Activated naive CD4-positive, alpha-beta T cell treated with anti-CD3 and anti-CD28 coated beads, Interleukin-2, amount 50 U/mL, for 72 hours (primary cell): ENCODE results near the gene MTERF2. TPM values are rescaled to one million over a fixed set of nuclear protein-coding genes. Genes with fewer than 3 reads are reported as not detected.
"Not testable (repeated sequence)": the region's sequence is repeated elsewhere in the genome, so short reads cannot be mapped to it uniquely, and the experiment has no call there.

Experiments used
- ATAC-seq, 2 donors: fragments of 150-1000 bp; cut with Tn5 transposase; 2 replicates each; pipeline ENCODE4 v1.10.0; 2021; ENCODE audit warnings: mild to moderate bottlenecking in 2 of 2, moderate library complexity in 2 of 2
- DNase-seq, 2 donors: peaks; one replicate each; pipeline ENCODE4 v3.0.0; 2021 to 2022; ENCODE audit warnings: low spot score in 2 of 2
- H3K27ac Mint-ChIP-seq, 2 donors: one replicate each; pipeline ENCODE4 v1.8.0; 2022; ENCODE audit warnings: mild to moderate bottlenecking in 2 of 2, mixed read lengths in 2 of 2
- H3K36me3 Mint-ChIP-seq, 2 donors: one replicate each; pipeline ENCODE4 v1.8.0; 2022; ENCODE audit warnings: mixed read lengths in 2 of 2
- H3K9me3 Mint-ChIP-seq, 2 donors: one replicate each; pipeline ENCODE4 v1.8.0; 2022; ENCODE audit warnings: mixed read lengths in 2 of 2
- total RNA-seq, 2 donors: library from RNA; stranded (reverse); gene quantifications; one replicate each; pipeline ENCODE4 v1.2.3, GENCODE V29; 2022

The MTERF2 gene, protein sequence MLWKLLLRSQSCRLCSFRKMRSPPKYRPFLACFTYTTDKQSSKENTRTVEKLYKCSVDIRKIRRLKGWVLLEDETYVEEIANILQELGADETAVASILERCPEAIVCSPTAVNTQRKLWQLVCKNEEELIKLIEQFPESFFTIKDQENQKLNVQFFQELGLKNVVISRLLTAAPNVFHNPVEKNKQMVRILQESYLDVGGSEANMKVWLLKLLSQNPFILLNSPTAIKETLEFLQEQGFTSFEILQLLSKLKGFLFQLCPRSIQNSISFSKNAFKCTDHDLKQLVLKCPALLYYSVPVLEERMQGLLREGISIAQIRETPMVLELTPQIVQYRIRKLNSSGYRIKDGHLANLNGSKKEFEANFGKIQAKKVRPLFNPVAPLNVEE
- 1 to 10 TPM; 4.1 to 6.4 TPM for total RNA-seq

DNA sequence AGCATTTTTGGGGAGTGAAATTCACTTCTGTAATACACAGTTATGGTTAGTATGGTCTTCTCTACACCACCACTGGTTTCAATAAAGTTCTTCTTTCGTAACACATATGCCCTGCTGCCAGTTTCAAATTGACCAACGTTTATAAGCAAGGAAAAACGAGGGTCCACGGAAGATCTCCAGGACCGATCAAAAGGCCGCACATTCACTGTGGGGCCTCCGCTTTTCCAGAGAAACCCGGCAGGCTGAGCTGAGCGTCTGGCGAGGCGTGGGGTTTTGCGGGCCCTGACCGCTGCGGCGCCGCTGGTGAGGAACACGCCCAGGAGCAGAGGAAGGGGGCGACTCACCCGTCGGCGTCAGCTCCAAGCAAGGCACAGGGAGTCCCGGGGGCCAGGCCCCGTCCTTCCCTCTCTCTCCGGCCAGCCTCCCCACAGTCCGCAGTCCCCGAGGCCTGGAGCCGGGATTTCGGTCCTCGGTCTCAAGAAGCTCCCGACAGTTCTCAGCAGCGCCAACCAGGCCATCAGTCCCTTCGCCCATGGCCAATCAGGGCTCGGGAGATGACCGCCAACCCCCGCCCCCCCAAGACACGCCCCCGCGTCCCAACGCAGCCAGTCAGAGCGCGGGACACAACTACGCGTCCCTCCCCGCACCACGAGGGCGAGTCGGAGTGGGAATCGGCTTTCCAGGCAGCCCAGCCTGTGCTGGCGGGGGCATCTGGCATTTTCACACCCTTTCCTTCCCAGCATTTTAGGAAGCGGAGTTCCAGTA lies at the start of gene MTERF2:
Gene MTERF2 (minus strand): TSS at position 522 of the 765 bp plus-strand sequence. CDS start 8,432 bp downstream, outside the sequence.
- peak; percentile 70 to 76 for DNase-seq
- peaks cover 28 to 32% of the 10 kb centered on the region in 2 donors for H3K36me3 Mint-ChIP-seq

GRCh38 chr12:107035733-107036132 lies 48.8 kb upstream of the MTERF2 start:
- no peak overlapping the region for H3K27ac Mint-ChIP-seq
- peaks cover 19 to 29% of the 10 kb centered on the region in 2 donors for H3K36me3 Mint-ChIP-seq
- DNase-seq (no peak), ATAC-seq (no peak)
- H3K9me3 Mint-ChIP-seq: peaks cover 4 to 14% of the 10 kb centered on the region in 2 donors

More for the DNA sequence above, at the start of gene MTERF2:
- H3K9me3 Mint-ChIP-seq: peaks cover 12 to 20% of the 10 kb centered on the region in 2 donors
- peak within 1 kb of the TSS; percentile 83 to 93 for H3K27ac Mint-ChIP-seq
- ATAC-seq: peak; percentile 87 to 97

- Mint-ChIP-seq H3K36me3 (peaks cover 19 to 24% of the 10 kb centered on the region in 2 donors), H3K9me3 (peaks cover 4 to 14% of the 10 kb centered on the region in 2 donors), H3K27ac (no peak overlapping the region)
- DNase-seq: no peak
- ATAC-seq: no peak
Observed at GRCh38 chr12:107033758-107034739, 47.1 kb upstream of the MTERF2 start.

DNA sequence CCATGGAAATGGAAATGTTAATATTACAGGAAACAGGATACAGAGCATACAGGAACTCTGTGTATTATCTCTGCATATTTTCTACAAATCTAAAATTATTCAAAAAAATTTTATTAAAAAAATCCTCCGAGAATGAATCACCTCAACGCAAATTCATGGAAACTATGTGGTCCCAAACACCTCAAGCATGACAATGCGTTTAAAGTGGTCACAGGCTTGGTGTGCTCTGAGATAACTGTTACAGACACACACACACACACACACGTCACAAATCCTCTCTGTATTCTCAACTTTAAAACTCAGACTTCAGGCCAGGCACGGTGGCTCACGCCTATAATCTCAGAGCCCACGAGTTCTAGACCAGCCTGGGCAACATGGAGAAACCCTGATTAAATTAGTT lies 45.3 kb upstream of the MTERF2 start:
- ATAC-seq: no peak
- H3K27ac Mint-ChIP-seq: no peak overlapping the region
- H3K36me3 Mint-ChIP-seq: peaks cover 12 to 17% of the 10 kb centered on the region in 2 donors
- no peak for DNase-seq
- H3K9me3 Mint-ChIP-seq: peaks cover 4 to 9% of the 10 kb centered on the region in 2 donors

DNA sequence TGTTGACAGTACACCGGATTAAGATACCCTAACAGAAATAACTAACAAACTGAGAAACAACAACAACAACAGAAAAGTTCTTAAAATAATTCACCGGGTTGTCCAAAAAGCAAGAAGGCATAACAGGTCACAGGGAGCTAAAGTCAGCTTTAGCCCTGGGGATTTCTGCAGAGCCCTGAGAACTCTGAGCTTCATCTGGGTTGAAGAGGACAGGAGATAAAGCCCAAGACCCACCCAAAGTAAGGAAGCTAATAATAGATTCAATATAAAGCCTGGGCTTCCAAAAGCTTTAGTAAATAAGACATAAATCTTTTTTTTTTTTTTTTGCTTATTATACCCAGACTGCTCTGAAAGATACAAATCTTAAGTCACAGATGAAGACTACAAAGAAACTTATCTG lies 44.1 kb upstream of the MTERF2 start:
- Mint-ChIP-seq H3K36me3 (peaks cover 4 to 5% of the 10 kb centered on the region in 2 donors), H3K27ac (no peak overlapping the region), H3K9me3 (no peaks in the 10 kb centered on the region)
- ATAC-seq (no peak), DNase-seq (no peak)

GRCh38 chr12:107029081-107029480 lies 42.1 kb upstream of the MTERF2 start:
- H3K36me3 Mint-ChIP-seq: no peaks in the 10 kb centered on the region
- no peaks in the 10 kb centered on the region for H3K9me3 Mint-ChIP-seq
- no peak for DNase-seq
- ATAC-seq: no peak
- H3K27ac Mint-ChIP-seq: no peak overlapping the region

GRCh38 chr12:107027636-107028053 lies 40.7 kb upstream of the MTERF2 start:
- H3K9me3 Mint-ChIP-seq: no peaks in the 10 kb centered on the region
- no peaks in the 10 kb centered on the region for H3K36me3 Mint-ChIP-seq
- H3K27ac Mint-ChIP-seq: peak overlapping the region; percentile 36 to 89
- peak; percentile 74 to 97 for ATAC-seq
- DNase-seq: no peak

DNA sequence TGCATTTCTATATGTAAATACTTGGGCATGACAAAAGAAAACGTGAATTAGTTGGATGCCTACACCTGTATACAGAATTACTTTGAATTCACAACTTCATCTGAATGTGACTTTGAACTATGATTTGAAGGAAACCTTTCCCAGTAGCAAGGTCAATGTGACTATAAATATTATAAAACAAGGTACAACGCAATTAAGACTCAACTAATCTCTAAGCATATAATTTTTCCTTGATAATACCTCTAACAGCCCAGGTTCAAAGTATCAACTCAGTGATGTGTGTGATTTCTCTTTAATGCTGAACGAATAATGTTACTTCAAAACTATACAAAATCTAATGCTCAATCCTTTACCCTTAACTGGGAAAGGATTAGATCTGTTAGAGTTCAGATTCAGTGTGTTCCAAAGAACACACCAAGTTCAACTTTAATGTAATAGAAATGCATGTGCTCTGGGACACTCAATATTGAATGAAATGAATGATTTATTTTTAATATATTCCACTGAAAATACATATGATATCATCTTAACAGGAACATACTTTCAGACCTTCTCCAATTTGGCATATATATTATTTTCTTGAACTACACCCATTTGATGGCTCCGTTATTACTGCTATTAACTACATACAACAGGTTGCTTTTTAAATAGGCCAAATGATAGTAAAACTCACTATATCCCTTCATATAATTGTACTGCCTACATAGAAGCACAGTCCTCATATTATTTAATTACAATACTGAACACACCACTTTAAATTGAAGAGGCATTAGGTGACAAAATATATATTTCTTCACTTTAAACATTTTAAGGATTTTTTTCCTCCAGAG lies 40.1 kb upstream of the MTERF2 start:
- ATAC-seq (peak in 1 of 2 donors; percentile 55), DNase-seq (no peak)
- Mint-ChIP-seq H3K9me3 (no peaks in the 10 kb centered on the region), H3K36me3 (no peaks in the 10 kb centered on the region), H3K27ac (peak overlapping the region; percentile 36 to 89)

DNA sequence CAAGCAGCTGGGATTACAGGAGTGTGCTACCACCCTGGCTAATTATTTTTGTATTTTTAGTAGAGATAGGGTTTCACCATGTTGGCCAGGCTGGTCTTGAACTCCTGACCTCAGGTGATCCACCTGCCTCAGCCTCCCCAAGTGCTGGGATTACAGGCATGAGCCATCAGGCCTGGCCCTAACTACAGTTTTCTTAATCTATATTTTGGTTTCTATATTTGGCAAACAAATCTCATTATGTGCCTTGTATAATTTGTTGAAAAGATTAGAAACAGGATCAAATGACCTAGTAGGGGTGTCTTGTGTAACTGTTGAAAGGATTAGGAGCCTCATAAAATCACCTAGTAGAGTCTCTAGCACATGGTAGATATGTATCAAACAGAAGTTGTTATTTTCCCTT lies 39.4 kb upstream of the MTERF2 start:
- H3K36me3 Mint-ChIP-seq, H3K27ac Mint-ChIP-seq, H3K9me3 Mint-ChIP-seq, DNase-seq, ATAC-seq: not testable (repeated sequence)

DNA sequence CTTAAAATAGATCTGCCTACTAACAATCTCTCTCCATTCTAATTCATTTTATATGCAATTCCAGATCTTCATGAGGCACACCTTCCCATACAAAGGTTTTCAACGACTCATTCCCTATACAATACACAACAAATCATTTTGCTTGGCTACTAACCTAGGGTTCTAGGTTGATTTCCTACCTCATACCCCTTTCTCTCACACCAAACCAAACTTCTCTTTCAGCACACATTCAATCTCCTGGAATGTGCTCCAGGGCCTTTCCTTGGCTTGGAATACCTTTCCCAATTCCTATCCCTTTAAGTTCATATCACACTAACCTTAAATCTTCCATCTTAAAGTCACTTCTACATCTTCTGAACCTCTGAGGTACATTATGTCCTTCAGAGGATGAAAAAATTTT lies 38.7 kb upstream of the MTERF2 start:
- Mint-ChIP-seq H3K36me3 (peaks cover 0 to 2% of the 10 kb centered on the region in 2 donors), H3K27ac (no peak overlapping the region), H3K9me3 (no peaks in the 10 kb centered on the region)
- DNase-seq (no peak), ATAC-seq (no peak)

DNA sequence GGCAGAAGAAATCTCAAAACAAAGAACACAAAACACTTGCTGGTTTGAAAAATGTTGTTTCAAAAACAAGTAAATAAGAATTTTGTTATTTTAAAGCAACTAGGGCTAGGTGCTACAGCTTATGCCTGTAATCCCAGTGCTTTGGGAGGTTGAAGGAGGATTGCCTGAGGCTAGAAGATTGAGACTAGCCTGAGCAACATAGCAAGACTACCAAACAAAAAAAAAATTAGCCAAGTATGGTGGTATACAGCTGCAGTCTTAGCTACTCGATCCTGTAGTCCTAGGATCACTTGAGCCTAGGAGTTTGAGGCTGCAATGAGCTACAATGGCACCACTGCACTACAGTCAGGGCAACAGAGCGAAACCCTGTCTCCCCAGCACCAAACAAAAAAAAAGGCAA lies 32.6 kb upstream of the MTERF2 start:
- DNase-seq (no peak), ATAC-seq (no peak)
- Mint-ChIP-seq H3K36me3 (peaks cover 0 to 9% of the 10 kb centered on the region in 2 donors), H3K9me3 (no peaks in the 10 kb centered on the region), H3K27ac (no peak overlapping the region)

- no peak for ATAC-seq
- no peaks in the 10 kb centered on the region for H3K9me3 Mint-ChIP-seq
- H3K27ac Mint-ChIP-seq: no peak overlapping the region
- H3K36me3 Mint-ChIP-seq: peaks cover 0 to 9% of the 10 kb centered on the region in 2 donors
- no peak for DNase-seq
Observed at GRCh38 chr12:107017042-107017441, 30.1 kb upstream of the MTERF2 start.

- no peaks in the 10 kb centered on the region for H3K36me3 Mint-ChIP-seq
- DNase-seq (no peak), ATAC-seq (no peak)
- no peaks in the 10 kb centered on the region for H3K9me3 Mint-ChIP-seq
- no peak overlapping the region for H3K27ac Mint-ChIP-seq
Observed at GRCh38 chr12:107014055-107014454, 27.1 kb upstream of the MTERF2 start.

DNA sequence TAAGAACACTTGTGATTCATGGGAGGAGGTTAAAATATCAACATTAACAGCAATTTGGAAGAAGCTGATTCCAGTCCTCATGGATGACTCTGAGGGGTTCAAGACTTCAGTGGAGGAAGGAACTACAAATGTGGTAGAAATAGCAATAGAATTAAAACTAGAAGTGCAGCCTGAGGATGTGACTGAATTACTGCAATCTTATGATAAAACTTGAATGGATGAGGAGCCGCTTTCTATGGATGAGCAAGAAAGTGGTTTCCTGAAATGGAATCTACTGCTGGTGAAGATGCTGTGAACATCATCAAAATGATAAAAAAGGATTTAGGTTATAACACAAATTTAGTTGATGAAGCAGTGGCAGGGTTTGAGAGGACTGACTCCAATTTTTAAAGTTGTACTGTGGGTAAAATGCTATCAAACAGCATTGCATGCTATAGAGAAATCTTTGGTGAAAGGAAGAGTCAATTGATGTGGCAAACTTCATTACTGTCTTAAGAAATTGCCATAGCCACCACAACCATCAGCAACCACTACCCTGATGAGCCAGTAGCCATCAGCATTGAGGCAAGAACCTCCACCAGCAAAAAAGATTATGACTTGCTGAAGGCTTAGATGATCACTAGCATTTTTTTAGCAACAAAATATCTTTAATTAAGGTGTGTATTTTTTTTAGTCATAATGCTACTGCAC lies 25.9 kb upstream of the MTERF2 start:
- H3K27ac Mint-ChIP-seq: no peak overlapping the region
- DNase-seq (no peak), ATAC-seq (no peak)
- H3K36me3 Mint-ChIP-seq: no peaks in the 10 kb centered on the region
- H3K9me3 Mint-ChIP-seq: no peaks in the 10 kb centered on the region

- no peak overlapping the region for H3K27ac Mint-ChIP-seq
- H3K36me3 Mint-ChIP-seq: no peaks in the 10 kb centered on the region
- ATAC-seq (no peak), DNase-seq (no peak)
- no peaks in the 10 kb centered on the region for H3K9me3 Mint-ChIP-seq
Observed at GRCh38 chr12:107011519-107011918, 24.6 kb upstream of the MTERF2 start.
